DMS153 (cell line): ENCODE measurements around the gene SCAMP5.

Experiments used
- DNase-seq: peaks from one replicate; lab custom pipeline; 2025; lab: John Stamatoyannopoulos, UW

SCAMP5 gene

GRCh38 chr15:75023181-75023871 is 28.0 kb downstream of the SCAMP5 start, which contains the start of gene PPCDC:
Gene PPCDC, plus strand, starts transcription at chr15:75023590. Its CDS starts 4,729 bp downstream, at chr15:75028319.
- DNase-seq = peak; percentile 86

- no peak for DNase-seq
Measured at GRCh38 chr15:75023872-75024636, 28.7 kb downstream of the SCAMP5 start.

- DNase-seq = no peak
Measured at GRCh38 chr15:75025107-75025506, 29.7 kb downstream of the SCAMP5 start.

GRCh38 chr15:75025548-75026260 is 30.3 kb downstream of the SCAMP5 start:
- DNase-seq = no peak

GRCh38 chr15:75027551-75027950 is 32.2 kb downstream of the SCAMP5 start:
- DNase-seq = no peak

- no peak for DNase-seq
Measured at GRCh38 chr15:75028991-75029377, 33.6 kb downstream of the SCAMP5 start.

- DNase-seq = peak; percentile 10
Measured at GRCh38 chr15:75029378-75030022, 34.1 kb downstream of the SCAMP5 start.

- DNase-seq = no peak
Measured at GRCh38 chr15:75030023-75030413, 34.7 kb downstream of the SCAMP5 start.

GRCh38 chr15:75030424-75030823 is 35.1 kb downstream of the SCAMP5 start:
- DNase-seq = no peak

- no peak for DNase-seq
Measured at GRCh38 chr15:75031848-75032247, 36.5 kb downstream of the SCAMP5 start.

GRCh38 chr15:75032395-75032794 is 37.0 kb downstream of the SCAMP5 start:
- no peak for DNase-seq

GRCh38 chr15:75033809-75034208 is 38.4 kb downstream of the SCAMP5 start:
- DNase-seq = no peak

- DNase-seq = no peak
Measured at GRCh38 chr15:75034615-75035014, 39.3 kb downstream of the SCAMP5 start.

GRCh38 chr15:75036212-75036616 is 40.9 kb downstream of the SCAMP5 start:
- no peak for DNase-seq

- DNase-seq = no peak
Measured at GRCh38 chr15:75037685-75038084, 42.3 kb downstream of the SCAMP5 start.

GRCh38 chr15:75038231-75038630 is 42.9 kb downstream of the SCAMP5 start:
- no peak for DNase-seq

- DNase-seq = no peak
Measured at GRCh38 chr15:75042730-75043508, 47.6 kb downstream of the SCAMP5 start.

GRCh38 chr15:75043509-75044257 is 48.3 kb downstream of the SCAMP5 start:
- DNase-seq = no peak

- no peak for DNase-seq
Measured at GRCh38 chr15:75044258-75044878, 49.0 kb downstream of the SCAMP5 start.

- no peak for DNase-seq
Measured at GRCh38 chr15:75045332-75046015, 50.1 kb downstream of the SCAMP5 start.
